Subcutaneous adipose tissue (tissue), 4 donors: ENCODE data around the gene RPS21. TPM values are rescaled to one million over a fixed set of nuclear protein-coding genes. Genes with fewer than 3 reads are reported as not detected.

Experiments
- CTCF ChIP-seq: fragments of 450-650 bp; IDR thresholded peaks from one replicate; pipeline ENCODE4 v1.5.1; 2016; ENCODE audit warnings: low read depth, mild to moderate bottlenecking, control low read depth, antibody characterized with exemption, moderate library complexity
- total RNA-seq, 4 donors: library from RNA; depleted of rRNA; stranded (reverse); fragments of >200 nt; gene quantifications; one replicate each; pipeline ENCODE4 v1.1.0, GENCODE V29; 2016

Gene RPS21
- total RNA-seq, 4 donors from 2014 or later = 1,888 to 3,001 (median 2,521) TPM

GRCh38 chr20:62416651-62417637 is 30.0 kb downstream of the RPS21 start:
- TF ChIP-seq CTCF = no peak

- TF ChIP-seq CTCF = no peak
These were observed 31.2 kb downstream of the RPS21 start for GRCh38 chr20:62417981-62418708.

GRCh38 chr20:62418709-62419487 is 32.0 kb downstream of the RPS21 start:
- TF ChIP-seq CTCF = no peak

GRCh38 chr20:62419759-62420158 is 32.9 kb downstream of the RPS21 start:
- no peak for TF ChIP-seq CTCF

- no peak for TF ChIP-seq CTCF
These were observed 34.2 kb downstream of the RPS21 start for GRCh38 chr20:62420846-62421715.

- no peak for TF ChIP-seq CTCF
These were observed 34.8 kb downstream of the RPS21 start for GRCh38 chr20:62421716-62421990.
